B cell (primary cell): Measurements from ENCODE around the gene CHCHD6. TPM values are rescaled to one million over a fixed set of nuclear protein-coding genes. Genes with fewer than 3 reads are reported as not detected.

Experiments
- ATAC-seq: fragments of 200-7000 bp; cut with Tn5 transposase; one replicate; pipeline ENCODE4 v1.10.0; 2021; ENCODE audit warnings: low read depth, mild to moderate bottlenecking, moderate number of reproducible peaks, moderate library complexity
- CTCF ChIA-PET: fragments of 350-600 bp; sonication (Branson Sonifier 250); formaldehyde crosslinking; loops from one replicate; lab custom pipeline; 2021; ENCODE audit warnings: antibody characterized with exemption, inconsistent platforms; lab: Charles Lee
- POLR2A ChIA-PET: fragments of 350-600 bp; sonication (Branson Sonifier 250); formaldehyde crosslinking; loops from one replicate; lab custom pipeline; 2021; ENCODE audit warnings: antibody characterized with exemption; lab: Charles Lee
- DNase-seq: peaks from one replicate; pipeline ENCODE4 v3.0.0; 2013
- H2AFZ ChIP-seq: 2 replicates; pipeline ENCODE4 v1.6.1; 2012; ENCODE audit warnings: mild to moderate bottlenecking, low read depth, low read length; ENCODE audit not compliant: insufficient read depth, poor library complexity, severe bottlenecking
- H3K27ac ChIP-seq, 2 donors: 1 replicate in 1 of 2; 2 replicates in 1 of 2; pipeline ENCODE4 v1.5.1; 2012 to 2013; ENCODE audit warnings: low read length in 2 of 2, mild to moderate bottlenecking in 2 of 2, moderate library complexity in 1 of 2
- H3K27me3 ChIP-seq, 4 experiments: fragments of 200-600 bp in 1 of 4; sonication (generic) in 1 of 4; replicated peaks in 1 of 4; 1 replicate in 2 of 4; 2 replicates in 2 of 4; pipeline versions ENCODE4 v1.6.1 to v1.7.0; 2013 to 2016; ENCODE audit warnings: low read length in 3 of 4, mild to moderate bottlenecking in 2 of 4, mixed read lengths in 1 of 4, moderate library complexity in 1 of 4; ENCODE audit not compliant: insufficient read depth in 4 of 4, control insufficient read depth in 3 of 4; ENCODE audit errors: control extremely low read depth in 1 of 4
- H3K36me3 ChIP-seq, 2 experiments: replicated peaks in 1 of 2; 1 replicate in 1 of 2; 2 replicates in 1 of 2; pipeline versions ENCODE4 v1.6.1 to v1.7.1; 2013; ENCODE audit warnings: low read length in 1 of 2; ENCODE audit not compliant: insufficient read depth in 2 of 2, control insufficient read depth in 1 of 2; ENCODE audit errors: control extremely low read depth in 1 of 2, extremely low read depth in 1 of 2
- H3K4me1 ChIP-seq, 2 donors: fragments of 200-600 bp in 1 of 2; sonication (generic) in 1 of 2; 1 replicate in 1 of 2; 2 replicates in 1 of 2; pipeline versions ENCODE4 v1.5.1 to v1.6.1; 2013 to 2017; ENCODE audit warnings: low read length in 2 of 2; ENCODE audit not compliant: control insufficient read depth in 2 of 2, insufficient read depth in 2 of 2
- H3K4me2 ChIP-seq: replicated peaks from 2 replicates; pipeline ENCODE3; 2012; ENCODE audit warnings: mild to moderate bottlenecking, low read depth, low read length; ENCODE audit not compliant: poor library complexity, severe bottlenecking
- H3K4me3 ChIP-seq, 5 experiments: fragments of 200-600 bp in 1 of 5; sonication (generic) in 1 of 5; 1 replicate in 3 of 5; 2 replicates in 2 of 5; pipeline versions ENCODE4 v1.5.1 to v1.7.0; 2011 to 2016; ENCODE audit warnings: low read length in 4 of 5, mild to moderate bottlenecking in 4 of 5, low read depth in 2 of 5, control low read depth in 1 of 5, moderate library complexity in 1 of 5; ENCODE audit not compliant: insufficient read depth in 1 of 5; ENCODE audit errors: control extremely low read depth in 1 of 5, extremely low read depth in 1 of 5
- H3K79me2 ChIP-seq: fragments of 200-600 bp; sonication (generic); one replicate; pipeline ENCODE4 v1.6.0; 2016; ENCODE audit warnings: low read length; ENCODE audit not compliant: control insufficient read depth, insufficient read depth
- H3K9ac ChIP-seq: fragments of 200-600 bp; sonication (generic); 2 replicates; pipeline ENCODE4 v1.6.1; 2017; ENCODE audit warnings: mild to moderate bottlenecking, low read length, moderate library complexity
- H3K9me3 ChIP-seq, 3 donors: one replicate each; pipeline versions ENCODE4 v1.6.1 to v1.7.1; 2013; ENCODE audit warnings: low read length in 2 of 3; ENCODE audit not compliant: control insufficient read depth in 2 of 3, insufficient read depth in 1 of 3; ENCODE audit errors: control extremely low read depth in 1 of 3
- H4K20me1 ChIP-seq: 2 replicates; pipeline ENCODE4 v1.6.0; 2012; ENCODE audit warnings: mild to moderate bottlenecking, low read length; ENCODE audit not compliant: insufficient read depth, control insufficient read depth, poor library complexity, severe bottlenecking
- H3K27ac Mint-ChIP-seq: one replicate; pipeline ENCODE4 v1.8.0; 2021; ENCODE audit warnings: mixed read lengths
- H3K27me3 Mint-ChIP-seq: one replicate; pipeline ENCODE4 v1.8.0; 2021; ENCODE audit warnings: mixed read lengths
- H3K4me1 Mint-ChIP-seq: one replicate; pipeline ENCODE4 v1.8.0; 2021; ENCODE audit warnings: mixed read lengths
- H3K4me3 Mint-ChIP-seq: one replicate; pipeline ENCODE4 v1.8.0; 2021; ENCODE audit warnings: mixed read lengths
- H3K9me3 Mint-ChIP-seq: one replicate; pipeline ENCODE4 v1.8.0; 2022; ENCODE audit warnings: mixed read lengths; ENCODE audit not compliant: insufficient read depth
- EZH2 ChIP-seq: IDR thresholded peaks from 2 replicates; pipeline ENCODE4 v1.6.1; 2012; ENCODE audit warnings: borderline replicate concordance, low read depth, mild to moderate bottlenecking, moderate library complexity, low read length; ENCODE audit not compliant: insufficient read depth, poor library complexity, severe bottlenecking
- WGBS: methylation state at CpG from one replicate; pipeline ENCODE4 v1.1.5; 2013; ENCODE audit warnings: missing lambda C conversion rate; ENCODE audit not compliant: insufficient coverage; 5-methylcytosine and 5-hydroxymethylcytosine counted together
- intact Hi-C: fragments of 100-400 bp; cut with micrococcal nuclease; formaldehyde crosslinking; loops from one replicate; pipeline ENCODE4 v1.10.0; 2022
- polyA plus RNA-seq: library from polyadenylated mRNA; depleted of rRNA; stranded (reverse); fragments of >200 nt; gene quantifications from 2 replicates; pipeline ENCODE4 v1.2.3, GENCODE V29; 2012
- total RNA-seq, 2 donors: library from RNA; stranded (reverse); fragments of 120-200 nt in 1 of 2; gene quantifications; 1 replicate in 1 of 2; 2 replicates in 1 of 2; pipeline versions ENCODE4 v1.2.3 to v1.2.4, GENCODE V29; 2013 to 2022
- TF ChIP-seq, protein P1 (sequence below): fragments of 200-600 bp; IDR thresholded peaks from one replicate; pipeline ENCODE4 v1.8.0; 2022; ENCODE audit warnings: antibody characterized with exemption, mild to moderate bottlenecking

Gene CHCHD6
- total and polyA plus RNA-seq, 2 donors (not counting 1 experiment from before 2014, with no cell fraction given) = 8.0 to 13.5 TPM

DNA sequence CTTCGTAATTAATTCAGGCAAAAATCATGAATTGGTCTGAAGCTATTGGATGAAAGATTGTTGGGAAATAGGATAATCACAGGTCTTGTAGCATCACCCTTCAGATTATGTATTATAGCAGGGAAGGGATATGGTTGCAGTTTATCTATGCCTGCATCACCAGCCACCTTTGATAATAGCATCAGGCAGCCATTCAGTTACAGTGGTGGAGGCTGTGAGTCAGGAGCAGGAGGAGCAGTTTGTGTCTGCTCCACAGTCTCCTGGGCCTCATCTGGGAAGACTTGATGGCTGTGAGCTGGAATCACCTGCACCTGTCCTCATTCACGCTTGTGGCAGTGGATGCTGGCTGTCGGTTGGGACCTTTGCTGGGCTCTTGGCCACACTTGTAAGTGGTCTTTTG lies 174.6 kb downstream of the CHCHD6 start:
- intact Hi-C loops = no loop called here
- Histone ChIP-seq H3K9me3 (no peaks in the 10 kb centered on the region), H2AFZ (no peak overlapping the region), H3K27me3 (peaks cover 0 to 3% (median 0%) of the 10 kb centered on the region in 4 experiments), H4K20me1 (no peaks in the 10 kb centered on the region), H3K36me3 (no peaks in the 10 kb centered on the region), H3K9ac (no peak overlapping the region), H3K4me2 (no peak overlapping the region), H3K79me2 (no peaks in the 10 kb centered on the region), H3K27ac (no peak overlapping the region), H3K4me3 (no peak overlapping the region), H3K4me1 (no peaks in the 10 kb centered on the region)
- Mint-ChIP-seq H3K4me1 (no peaks in the 10 kb centered on the region), H3K9me3 (no peaks in the 10 kb centered on the region), H3K27ac (no peak overlapping the region), H3K27me3 (no peaks in the 10 kb centered on the region), H3K4me3 (no peak overlapping the region)
- WGBS = 100% methylated on average over 2 of the region's 3 CpGs
- ATAC-seq = no peak
- POLR2A ChIA-PET = no interaction called here
- DNase-seq = no peak
- TF ChIP-seq, protein P1, sequence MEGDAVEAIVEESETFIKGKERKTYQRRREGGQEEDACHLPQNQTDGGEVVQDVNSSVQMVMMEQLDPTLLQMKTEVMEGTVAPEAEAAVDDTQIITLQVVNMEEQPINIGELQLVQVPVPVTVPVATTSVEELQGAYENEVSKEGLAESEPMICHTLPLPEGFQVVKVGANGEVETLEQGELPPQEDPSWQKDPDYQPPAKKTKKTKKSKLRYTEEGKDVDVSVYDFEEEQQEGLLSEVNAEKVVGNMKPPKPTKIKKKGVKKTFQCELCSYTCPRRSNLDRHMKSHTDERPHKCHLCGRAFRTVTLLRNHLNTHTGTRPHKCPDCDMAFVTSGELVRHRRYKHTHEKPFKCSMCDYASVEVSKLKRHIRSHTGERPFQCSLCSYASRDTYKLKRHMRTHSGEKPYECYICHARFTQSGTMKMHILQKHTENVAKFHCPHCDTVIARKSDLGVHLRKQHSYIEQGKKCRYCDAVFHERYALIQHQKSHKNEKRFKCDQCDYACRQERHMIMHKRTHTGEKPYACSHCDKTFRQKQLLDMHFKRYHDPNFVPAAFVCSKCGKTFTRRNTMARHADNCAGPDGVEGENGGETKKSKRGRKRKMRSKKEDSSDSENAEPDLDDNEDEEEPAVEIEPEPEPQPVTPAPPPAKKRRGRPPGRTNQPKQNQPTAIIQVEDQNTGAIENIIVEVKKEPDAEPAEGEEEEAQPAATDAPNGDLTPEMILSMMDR = no peak
- TF ChIP-seq EZH2 = no peak
- CTCF ChIA-PET = no interaction called here

DNA sequence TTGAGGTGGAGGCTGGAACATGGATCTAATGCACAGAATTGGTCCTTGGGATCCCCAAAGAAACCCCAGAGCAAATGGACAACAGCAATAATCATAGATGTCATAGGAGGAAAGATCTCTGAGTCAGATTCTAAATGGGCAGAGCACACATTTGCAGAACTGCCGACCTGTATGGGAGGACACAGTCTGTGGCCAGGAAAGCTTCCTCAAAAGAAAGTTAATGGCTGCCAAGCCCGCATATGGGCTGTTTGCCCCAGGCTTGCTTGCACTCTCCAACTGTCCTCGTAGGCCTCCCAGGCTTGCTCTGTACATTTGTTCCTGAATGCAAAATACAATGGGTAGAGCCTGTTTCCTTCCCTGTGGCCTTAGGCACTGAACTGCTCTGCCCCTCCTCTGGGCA lies 176.9 kb downstream of the CHCHD6 start:
- Histone ChIP-seq H3K4me2 (no peak overlapping the region), H2AFZ (no peak overlapping the region), H3K27ac (no peak overlapping the region), H3K9ac (no peak overlapping the region), H3K4me1 (no peaks in the 10 kb centered on the region), H4K20me1 (no peaks in the 10 kb centered on the region), H3K4me3 (no peak overlapping the region), H3K9me3 (no peaks in the 10 kb centered on the region), H3K79me2 (no peaks in the 10 kb centered on the region), H3K27me3 (peaks cover 0 to 3% (median 0%) of the 10 kb centered on the region in 4 experiments), H3K36me3 (no peaks in the 10 kb centered on the region)
- ChIA-PET CTCF (no interaction called here), POLR2A (no interaction called here)
- DNase-seq (no peak), ATAC-seq (no peak)
- Mint-ChIP-seq H3K4me3 (no peak overlapping the region), H3K27ac (no peak overlapping the region), H3K4me1 (no peaks in the 10 kb centered on the region), H3K27me3 (no peaks in the 10 kb centered on the region), H3K9me3 (no peaks in the 10 kb centered on the region)
- no peak for TF ChIP-seq EZH2
- TF ChIP-seq, protein P1 = no peak
- 81% methylated on average over 3 of the region's 3 CpGs for WGBS
- intact Hi-C loops = no loop called here
